ENCODE results near the gene PLEKHB2. TPM values are rescaled to one million over a fixed set of nuclear protein-coding genes. Genes with fewer than 3 reads are reported as not detected.
"Not testable (repeated sequence)": the region's sequence is repeated elsewhere in the genome, so short reads cannot be mapped to it uniquely, and the experiment has no call there.

Gene PLEKHB2
- total RNA-seq, 1 donor from 2014 or later = 114 TPM

- not testable (repeated sequence) for DNase-seq (ENCODE audit: low spot score in 2 of 2); FAIRE-seq
Observed at GRCh38 chr2:131193421-131193820, 88.3 kb downstream of the PLEKHB2 start.

GRCh38 chr2:131196186-131196585 lies 91.0 kb downstream of the PLEKHB2 start:
- not testable (repeated sequence) for DNase-seq (ENCODE audit: low spot score in 2 of 2); FAIRE-seq

Small RNAs within 50 kb of the gene (small RNA-seq; reads per million reads assigned to genes)
- not detected for gene AC009477.1

Other genes starting within 250 kb of the PLEKHB2 start
- 159 TPM for gene FAM168B, start 11.9 kb upstream of the PLEKHB2 start, total RNA-seq
- not detected for gene POTEE, start 104.2 kb downstream of the PLEKHB2 start, total RNA-seq